ENCODE results near the gene SMPDL3B.

Gene SMPDL3B

DNA sequence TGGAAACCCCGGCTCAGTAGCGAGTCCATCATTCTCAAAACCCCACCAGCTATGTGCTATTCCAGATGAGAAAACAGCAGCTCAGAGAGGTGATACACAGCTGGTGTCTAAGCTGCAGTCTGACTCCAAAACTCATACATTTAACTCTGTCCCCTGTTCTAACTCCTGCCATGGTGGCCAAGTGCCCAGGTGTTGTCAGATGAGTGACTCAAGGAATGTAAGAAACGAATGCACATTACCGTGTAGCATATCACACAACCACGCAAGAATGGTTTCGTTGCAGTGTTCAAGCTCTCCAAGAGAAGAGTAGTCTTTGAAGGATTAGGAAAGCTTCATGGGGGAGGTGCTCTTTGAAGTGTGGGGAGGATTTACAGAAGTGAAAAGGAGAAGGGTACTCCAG lies 20.3 kb downstream of the SMPDL3B start:
- H3K4me3 Mint-ChIP-seq, result no peak overlapping the region

GRCh38 chr1:27956761-27957160 lies 22.0 kb downstream of the SMPDL3B start:
- no peak overlapping the region for H3K4me3 Mint-ChIP-seq
- H3K9me3 Mint-ChIP-seq, result no peaks in the 10 kb centered on the region
- ATAC-seq (no peak), DNase-seq (ENCODE audit: low spot score in 2 of 2) (no peak)
- peaks cover 24% of the 10 kb centered on the region for H3K4me1 Mint-ChIP-seq
- H3K27ac Mint-ChIP-seq, result no peak overlapping the region
- H3K36me3 Mint-ChIP-seq, result peaks cover 2% of the 10 kb centered on the region

More for the DNA sequence above, 20.3 kb downstream of the SMPDL3B start:
- no peak for DNase-seq (ENCODE audit: low spot score in 2 of 2)
- H3K36me3 Mint-ChIP-seq, result no peaks in the 10 kb centered on the region
- no peaks in the 10 kb centered on the region for H3K9me3 Mint-ChIP-seq
- H3K4me1 Mint-ChIP-seq, result peaks cover 10% of the 10 kb centered on the region
- no peak for ATAC-seq
- no peak overlapping the region for H3K27ac Mint-ChIP-seq

DNA sequence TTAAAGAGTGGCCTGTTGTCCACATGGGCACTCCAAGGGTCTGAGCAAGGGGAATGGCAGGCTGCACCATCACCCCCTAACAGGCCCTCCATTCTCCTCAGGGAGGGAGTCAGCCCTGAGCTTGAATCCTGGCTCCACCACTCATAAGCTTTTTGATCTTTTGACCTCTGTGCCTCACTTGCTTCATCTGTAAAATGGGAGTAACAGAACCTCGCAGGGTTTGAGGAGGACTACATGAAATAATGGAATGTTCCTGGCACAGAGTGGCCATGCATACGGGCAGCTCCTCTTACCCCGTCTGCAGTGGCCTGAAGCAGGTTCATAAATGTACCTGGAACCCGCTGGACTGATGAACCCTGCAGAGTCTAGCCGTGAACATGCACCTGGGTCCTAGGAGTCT lies 22.9 kb downstream of the SMPDL3B start:
- H3K4me3 Mint-ChIP-seq, result no peak overlapping the region
- peaks cover 29% of the 10 kb centered on the region for H3K4me1 Mint-ChIP-seq
- no peak overlapping the region for H3K27ac Mint-ChIP-seq
- peaks cover 6% of the 10 kb centered on the region for H3K36me3 Mint-ChIP-seq
- DNase-seq (ENCODE audit: low spot score in 2 of 2) (no peak), ATAC-seq (no peak)
- H3K9me3 Mint-ChIP-seq, result no peaks in the 10 kb centered on the region

DNA sequence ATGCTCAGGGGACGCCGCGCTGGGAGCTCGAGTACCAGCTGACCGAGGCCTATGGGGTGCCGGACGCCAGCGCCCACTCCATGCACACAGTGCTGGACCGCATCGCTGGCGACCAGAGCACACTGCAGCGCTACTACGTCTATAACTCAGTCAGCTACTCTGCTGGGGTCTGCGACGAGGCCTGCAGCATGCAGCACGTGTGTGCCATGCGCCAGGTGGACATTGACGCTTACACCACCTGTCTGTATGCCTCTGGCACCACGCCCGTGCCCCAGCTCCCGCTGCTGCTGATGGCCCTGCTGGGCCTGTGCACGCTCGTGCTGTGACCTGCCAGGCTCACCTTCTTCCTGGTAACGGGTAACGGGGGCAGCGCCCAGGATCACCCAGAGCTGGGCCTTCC lies 23.7 kb downstream of the SMPDL3B start:
- no peak overlapping the region for H3K4me3 Mint-ChIP-seq
- ATAC-seq, result no peak
- H3K4me1 Mint-ChIP-seq, result peaks cover 36% of the 10 kb centered on the region
- H3K27ac Mint-ChIP-seq, result no peak overlapping the region
- no peak for DNase-seq (ENCODE audit: low spot score in 2 of 2)
- peaks cover 6% of the 10 kb centered on the region for H3K36me3 Mint-ChIP-seq
- H3K9me3 Mint-ChIP-seq, result no peaks in the 10 kb centered on the region

GRCh38 chr1:27959792-27960603 lies 25.2 kb downstream of the SMPDL3B start, which contains the start of gene XKR8:
Gene XKR8 (plus strand): TSS chr1:27959973. CDS start chr1:27960070, 97 bp downstream.
- Mint-ChIP-seq H3K27ac (peak within 1 kb of the TSS; percentile 76), H3K4me3 (peak within 1 kb of the TSS; percentile 73), H3K9me3 (no peaks in the 10 kb centered on the region), H3K4me1 (peaks cover 40% of the 10 kb centered on the region), H3K36me3 (peaks cover 15% of the 10 kb centered on the region)
- DNase-seq (ENCODE audit: low spot score in 2 of 2) (peak; percentile 74 to 92), ATAC-seq (peak; percentile 98)

GRCh38 chr1:27960762-27961645 lies 26.2 kb downstream of the SMPDL3B start:
- ATAC-seq (no peak), DNase-seq (ENCODE audit: low spot score in 2 of 2) (no peak)
- peaks cover 20% of the 10 kb centered on the region for H3K36me3 Mint-ChIP-seq
- peak overlapping the region; percentile 70 for H3K27ac Mint-ChIP-seq
- no peaks in the 10 kb centered on the region for H3K9me3 Mint-ChIP-seq
- H3K4me3 Mint-ChIP-seq, result peak overlapping the region; percentile 73
- H3K4me1 Mint-ChIP-seq, result peaks cover 46% of the 10 kb centered on the region

- Mint-ChIP-seq H3K27ac (peak overlapping the region; percentile 70), H3K4me1 (peaks cover 49% of the 10 kb centered on the region), H3K9me3 (no peaks in the 10 kb centered on the region), H3K36me3 (peaks cover 24% of the 10 kb centered on the region), H3K4me3 (peak overlapping the region; percentile 73)
- no peak for DNase-seq (ENCODE audit: low spot score in 2 of 2)
- ATAC-seq, result no peak
Observed at GRCh38 chr1:27961646-27962221, 26.9 kb downstream of the SMPDL3B start.

- no peak for ATAC-seq
- no peaks in the 10 kb centered on the region for H3K9me3 Mint-ChIP-seq
- H3K27ac Mint-ChIP-seq, result peak overlapping the region; percentile 70
- no peak for DNase-seq (ENCODE audit: low spot score in 2 of 2)
- H3K36me3 Mint-ChIP-seq, result peaks cover 40% of the 10 kb centered on the region
- no peak overlapping the region for H3K4me3 Mint-ChIP-seq
- peaks cover 63% of the 10 kb centered on the region for H3K4me1 Mint-ChIP-seq
Observed at GRCh38 chr1:27963393-27963792, 28.6 kb downstream of the SMPDL3B start.

- Mint-ChIP-seq H3K27ac (peak overlapping the region; percentile 83), H3K4me1 (peaks cover 56% of the 10 kb centered on the region), H3K9me3 (no peaks in the 10 kb centered on the region), H3K4me3 (no peak overlapping the region), H3K36me3 (peaks cover 61% of the 10 kb centered on the region)
- no peak for ATAC-seq
- DNase-seq (ENCODE audit: low spot score in 2 of 2), result no peak
Observed at GRCh38 chr1:27966402-27967105, 31.8 kb downstream of the SMPDL3B start.

DNA sequence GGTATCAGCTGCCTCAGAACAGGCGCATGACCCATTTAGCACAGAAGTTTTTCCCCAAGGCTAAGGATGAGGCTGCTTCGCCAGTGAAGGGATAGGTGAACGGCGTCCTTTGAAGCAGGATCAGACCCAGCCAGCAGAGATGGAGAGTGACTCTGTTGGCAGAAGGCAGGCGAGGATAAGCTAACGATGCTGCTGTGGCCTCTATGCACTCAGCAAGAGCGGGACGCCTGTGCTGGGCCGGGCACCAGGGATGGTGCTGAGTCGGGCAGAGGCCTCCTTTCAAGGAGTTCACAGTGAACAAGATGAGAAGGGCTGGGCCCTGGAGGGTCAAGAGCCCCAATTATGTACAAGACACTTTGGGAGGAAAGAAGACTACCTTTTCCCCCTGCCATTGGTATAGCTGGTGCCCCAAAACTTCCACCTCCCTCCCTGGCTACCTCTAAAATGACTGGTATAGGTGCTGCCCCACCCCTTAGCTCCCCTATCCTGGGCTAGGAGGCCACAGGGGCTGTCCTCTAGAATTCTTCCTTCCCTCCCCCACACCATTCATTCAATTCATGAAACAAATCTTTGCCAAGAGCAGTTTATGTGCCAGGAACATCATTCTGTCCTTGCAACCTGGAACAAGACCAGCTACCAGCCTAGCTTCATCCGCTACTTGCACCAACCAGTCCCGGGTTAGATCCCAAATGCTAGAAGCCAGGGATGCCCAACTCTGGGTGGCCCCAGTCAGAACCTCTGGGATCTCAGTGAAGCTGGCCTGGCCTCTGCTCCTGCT lies 32.5 kb downstream of the SMPDL3B start:
- DNase-seq (ENCODE audit: low spot score in 2 of 2), result no peak
- Mint-ChIP-seq H3K4me1 (peaks cover 49% of the 10 kb centered on the region), H3K4me3 (no peak overlapping the region), H3K27ac (peak overlapping the region; percentile 83), H3K9me3 (no peaks in the 10 kb centered on the region), H3K36me3 (peaks cover 60% of the 10 kb centered on the region)
- ATAC-seq, result no peak

GRCh38 chr1:27967884-27968466 lies 33.2 kb downstream of the SMPDL3B start:
- Mint-ChIP-seq H3K36me3 (peaks cover 62% of the 10 kb centered on the region), H3K4me1 (peaks cover 48% of the 10 kb centered on the region), H3K9me3 (no peaks in the 10 kb centered on the region), H3K4me3 (peak overlapping the region; percentile 23), H3K27ac (peak overlapping the region; percentile 83)
- DNase-seq (ENCODE audit: low spot score in 2 of 2) (no peak), ATAC-seq (peak; percentile 60)

- Mint-ChIP-seq H3K27ac (peak overlapping the region; percentile 83), H3K4me3 (peak overlapping the region; percentile 23), H3K36me3 (peaks cover 69% of the 10 kb centered on the region), H3K4me1 (peaks cover 40% of the 10 kb centered on the region), H3K9me3 (no peaks in the 10 kb centered on the region)
- DNase-seq (ENCODE audit: low spot score in 2 of 2) (no peak), ATAC-seq (peak; percentile 67)
Observed at GRCh38 chr1:27968692-27969091, 33.9 kb downstream of the SMPDL3B start.

GRCh38 chr1:27970401-27970800 lies 35.6 kb downstream of the SMPDL3B start:
- DNase-seq (ENCODE audit: low spot score in 2 of 2) (no peak), ATAC-seq (no peak)
- peaks cover 65% of the 10 kb centered on the region for H3K36me3 Mint-ChIP-seq
- H3K4me3 Mint-ChIP-seq, result no peak overlapping the region
- peaks cover 33% of the 10 kb centered on the region for H3K4me1 Mint-ChIP-seq
- peak overlapping the region; percentile 72 for H3K27ac Mint-ChIP-seq
- H3K9me3 Mint-ChIP-seq, result no peaks in the 10 kb centered on the region

DNA sequence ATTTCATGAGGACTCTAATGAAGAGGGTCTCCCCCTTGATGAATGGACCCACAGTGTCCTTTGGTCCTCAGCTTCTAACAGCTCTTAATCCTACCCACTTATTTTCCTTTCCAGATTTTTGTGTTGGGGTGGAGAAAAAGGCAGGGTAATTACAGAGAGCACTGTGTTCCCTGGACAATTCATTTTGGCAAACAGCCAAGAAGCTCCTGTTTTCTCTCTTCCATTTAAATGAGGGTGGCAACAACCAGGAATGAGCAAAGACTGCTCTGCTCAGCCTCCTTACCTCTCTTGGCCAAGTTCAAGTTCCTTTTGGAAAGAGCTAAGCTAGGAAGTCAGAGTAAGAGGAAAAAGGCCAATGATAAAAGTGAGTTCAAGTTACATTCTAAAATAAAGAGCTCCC lies 36.9 kb downstream of the SMPDL3B start:
- Mint-ChIP-seq H3K4me1 (peaks cover 29% of the 10 kb centered on the region), H3K9me3 (no peaks in the 10 kb centered on the region), H3K36me3 (peaks cover 67% of the 10 kb centered on the region), H3K27ac (peak overlapping the region; percentile 72), H3K4me3 (no peak overlapping the region)
- no peak for DNase-seq (ENCODE audit: low spot score in 2 of 2)
- ATAC-seq, result no peak
